ENCODE measurements around the gene WFS1. TPM values are rescaled to one million over a fixed set of nuclear protein-coding genes. Genes with fewer than 3 reads are reported as not detected.

Gene WFS1
- total and polyA plus RNA-seq, 2 of the 13 experiments (the other 11 are each of a cell fraction or from before 2014, with no cell fraction given), result 39.1 to 42.2 TPM

DNA sequence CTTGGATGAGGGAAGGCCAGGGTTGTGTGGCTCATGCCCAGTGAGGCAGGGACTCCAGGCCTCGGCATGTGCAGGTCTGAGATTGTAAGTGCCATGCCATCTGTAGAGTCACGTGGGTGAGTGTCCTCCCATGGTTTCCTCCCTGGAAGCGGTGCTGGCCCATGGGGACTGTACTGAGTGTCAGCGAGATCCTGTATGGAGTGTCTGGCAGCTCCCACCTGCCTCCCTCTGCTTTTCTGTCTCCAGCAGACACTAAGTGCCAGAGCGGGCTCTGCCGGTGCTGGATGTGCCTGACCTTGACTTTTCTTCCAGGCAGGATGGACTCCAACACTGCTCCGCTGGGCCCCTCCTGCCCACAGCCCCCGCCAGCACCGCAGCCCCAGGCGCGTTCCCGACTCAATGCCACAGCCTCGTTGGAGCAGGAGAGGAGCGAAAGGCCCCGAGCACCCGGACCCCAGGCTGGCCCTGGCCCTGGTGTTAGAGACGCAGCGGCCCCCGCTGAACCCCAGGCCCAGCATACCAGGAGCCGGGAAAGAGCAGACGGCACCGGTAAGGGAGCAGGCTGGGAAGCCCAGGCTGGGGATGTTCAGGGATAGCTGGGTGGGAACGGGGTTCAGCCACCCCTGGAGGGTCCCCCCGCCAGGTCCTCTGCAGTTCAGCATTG lies 7.6 kb downstream of the WFS1 start (continued):
- TF ChIP-seq FUBP1 (CRISPR knock-in tag; IDR thresholded peaks at IDR 0.05; ENCODE audit: borderline replicate concordance) (no peak), ZNF20 (CRISPR knock-in tag; IDR thresholded peaks at IDR 0.05) (no peak), ZNF709 (CRISPR knock-in tag; IDR thresholded peaks at IDR 0.05) (no peak), SCMH1 (CRISPR knock-in tag; IDR thresholded peaks at IDR 0.05; ENCODE audit: borderline replicate concordance) (no peak), MATR3 (CRISPR knock-in tag; IDR thresholded peaks at IDR 0.05) (no peak), ZNF766 (CRISPR knock-in tag; IDR thresholded peaks at IDR 0.05; ENCODE audit: borderline replicate concordance) (0 out of 2 replicates have a peak, but pooled peaks have one; percentile 43), ZMAT3 (CRISPR knock-in tag; conservative IDR thresholded peaks at IDR 0.05) (no peak), ZNF567 (CRISPR knock-in tag; IDR thresholded peaks at IDR 0.05; ENCODE audit: borderline replicate concordance) (no peak), KMT2A (CRISPR knock-in tag; IDR thresholded peaks at IDR 0.05) (no peak), HNRNPLL (IDR thresholded peaks at IDR 0.05; ENCODE audit: low read depth, low read length, poor library complexity, severe bottlenecking) (no peak), NFE2L1 (CRISPR knock-in tag; IDR thresholded peaks at IDR 0.05; ENCODE audit: borderline replicate concordance) (no peak), PHF8 (CRISPR knock-in tag; IDR thresholded peaks at IDR 0.05) (no peak; the same call in 1 of the 2 replicates), ZNF674 (CRISPR knock-in tag; IDR thresholded peaks at IDR 0.05; ENCODE audit: low read depth) (no peak), IKZF1 (IDR thresholded peaks at IDR 0.05) (no peak), ZNF790 (CRISPR knock-in tag; IDR thresholded peaks at IDR 0.05; ENCODE audit: borderline replicate concordance) (no peak)
- TF ChIP-seq, protein P1, sequence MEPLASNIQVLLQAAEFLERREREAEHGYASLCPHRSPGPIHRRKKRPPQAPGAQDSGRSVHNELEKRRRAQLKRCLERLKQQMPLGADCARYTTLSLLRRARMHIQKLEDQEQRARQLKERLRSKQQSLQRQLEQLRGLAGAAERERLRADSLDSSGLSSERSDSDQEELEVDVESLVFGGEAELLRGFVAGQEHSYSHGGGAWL (CRISPR knock-in tag; IDR thresholded peaks at IDR 0.05), result no peak
- TF ChIP-seq, protein P2, sequence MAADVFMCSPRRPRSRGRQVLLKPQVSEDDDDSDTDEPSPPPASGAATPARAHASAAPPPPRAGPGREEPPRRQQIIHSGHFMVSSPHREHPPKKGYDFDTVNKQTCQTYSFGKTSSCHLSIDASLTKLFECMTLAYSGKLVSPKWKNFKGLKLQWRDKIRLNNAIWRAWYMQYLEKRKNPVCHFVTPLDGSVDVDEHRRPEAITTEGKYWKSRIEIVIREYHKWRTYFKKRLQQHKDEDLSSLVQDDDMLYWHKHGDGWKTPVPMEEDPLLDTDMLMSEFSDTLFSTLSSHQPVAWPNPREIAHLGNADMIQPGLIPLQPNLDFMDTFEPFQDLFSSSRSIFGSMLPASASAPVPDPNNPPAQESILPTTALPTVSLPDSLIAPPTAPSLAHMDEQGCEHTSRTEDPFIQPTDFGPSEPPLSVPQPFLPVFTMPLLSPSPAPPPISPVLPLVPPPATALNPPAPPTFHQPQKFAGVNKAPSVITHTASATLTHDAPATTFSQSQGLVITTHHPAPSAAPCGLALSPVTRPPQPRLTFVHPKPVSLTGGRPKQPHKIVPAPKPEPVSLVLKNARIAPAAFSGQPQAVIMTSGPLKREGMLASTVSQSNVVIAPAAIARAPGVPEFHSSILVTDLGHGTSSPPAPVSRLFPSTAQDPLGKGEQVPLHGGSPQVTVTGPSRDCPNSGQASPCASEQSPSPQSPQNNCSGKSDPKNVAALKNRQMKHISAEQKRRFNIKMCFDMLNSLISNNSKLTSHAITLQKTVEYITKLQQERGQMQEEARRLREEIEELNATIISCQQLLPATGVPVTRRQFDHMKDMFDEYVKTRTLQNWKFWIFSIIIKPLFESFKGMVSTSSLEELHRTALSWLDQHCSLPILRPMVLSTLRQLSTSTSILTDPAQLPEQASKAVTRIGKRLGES (CRISPR knock-in tag; IDR thresholded peaks at IDR 0.05; ENCODE audit: borderline replicate concordance), result no peak
- TF ChIP-seq, protein P3, sequence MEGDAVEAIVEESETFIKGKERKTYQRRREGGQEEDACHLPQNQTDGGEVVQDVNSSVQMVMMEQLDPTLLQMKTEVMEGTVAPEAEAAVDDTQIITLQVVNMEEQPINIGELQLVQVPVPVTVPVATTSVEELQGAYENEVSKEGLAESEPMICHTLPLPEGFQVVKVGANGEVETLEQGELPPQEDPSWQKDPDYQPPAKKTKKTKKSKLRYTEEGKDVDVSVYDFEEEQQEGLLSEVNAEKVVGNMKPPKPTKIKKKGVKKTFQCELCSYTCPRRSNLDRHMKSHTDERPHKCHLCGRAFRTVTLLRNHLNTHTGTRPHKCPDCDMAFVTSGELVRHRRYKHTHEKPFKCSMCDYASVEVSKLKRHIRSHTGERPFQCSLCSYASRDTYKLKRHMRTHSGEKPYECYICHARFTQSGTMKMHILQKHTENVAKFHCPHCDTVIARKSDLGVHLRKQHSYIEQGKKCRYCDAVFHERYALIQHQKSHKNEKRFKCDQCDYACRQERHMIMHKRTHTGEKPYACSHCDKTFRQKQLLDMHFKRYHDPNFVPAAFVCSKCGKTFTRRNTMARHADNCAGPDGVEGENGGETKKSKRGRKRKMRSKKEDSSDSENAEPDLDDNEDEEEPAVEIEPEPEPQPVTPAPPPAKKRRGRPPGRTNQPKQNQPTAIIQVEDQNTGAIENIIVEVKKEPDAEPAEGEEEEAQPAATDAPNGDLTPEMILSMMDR (CRISPR knock-in tag; IDR thresholded peaks at IDR 0.05), result peak; percentile 37; the same call in 1 of the 2 replicates
